GM12801 (cell line): ENCODE data around the gene NUDT14.

ENCODE experiments used
- CTCF ChIP-seq: IDR thresholded peaks from one replicate; pipeline ENCODE4 v1.5.1; 2011; ENCODE audit warnings: control low read depth; ENCODE audit not compliant: insufficient read length; ENCODE audit errors: extremely low read depth

The NUDT14 gene

GRCh38 chr14:105168979-105169507, 12.1 kb downstream of the NUDT14 start:
- no peak for TF ChIP-seq CTCF

- TF ChIP-seq CTCF = no peak
Observed at GRCh38 chr14:105168496-105168978, 12.6 kb downstream of the NUDT14 start, which contains the start of gene JAG2. JAG2 (minus strand) TSS chr14:105168776; CDS start chr14:105168420, 356 bp downstream.

- no peak for TF ChIP-seq CTCF
Observed at GRCh38 chr14:105168093-105168420, 13.1 kb downstream of the NUDT14 start.

- TF ChIP-seq CTCF = no peak
Observed at GRCh38 chr14:105167303-105168092, 13.6 kb downstream of the NUDT14 start.

- TF ChIP-seq CTCF = no peak
Observed at GRCh38 chr14:105166571-105167302, 14.4 kb downstream of the NUDT14 start.

- TF ChIP-seq CTCF = no peak
Observed at GRCh38 chr14:105165761-105166485, 15.2 kb downstream of the NUDT14 start.
